GM23338 (cell line): ENCODE data around the gene RECQL5.

Experiments
- CREB1 ChIP-seq: fragments of 250-450 bp; sonication (Bioruptor Pico); IDR thresholded peaks from 2 replicates; pipeline ENCODE4 v1.5.0; 2020; ENCODE audit warnings: low read depth, mild to moderate bottlenecking, moderate library complexity
- CTCF ChIP-seq, 2 experiments: fragments of 200-600 bp in 1 of 2; sonication (generic) in 1 of 2; conservative IDR thresholded peaks; 2 replicates each; pipeline versions ENCODE4 v1.5.1 to v1.6.1; 2016 to 2017; ENCODE audit warnings: antibody characterized with exemption in 2 of 2, low read depth in 2 of 2, mild to moderate bottlenecking in 2 of 2, moderate library complexity in 1 of 2
- ETS1 ChIP-seq: IDR thresholded peaks from 2 replicates; pipeline ENCODE4 v1.6.1; 2016; ENCODE audit warnings: antibody characterized with exemption
- EZH2 ChIP-seq: fragments of 200-600 bp; sonication (generic); IDR thresholded peaks from one replicate; pipeline ENCODE4 v1.8.0; 2017; ENCODE audit warnings: antibody characterized with exemption, mild to moderate bottlenecking, low read depth; ENCODE audit not compliant: unreplicated experiment
- EZH2phosphoT487 ChIP-seq: fragments of 200-600 bp; sonication (generic); IDR thresholded peaks from one replicate; pipeline ENCODE4 v1.8.1; 2018; ENCODE audit warnings: antibody characterized with exemption; ENCODE audit not compliant: unreplicated experiment
- JUNB ChIP-seq: IDR thresholded peaks from one replicate; pipeline ENCODE4 v1.6.1; 2016; ENCODE audit warnings: antibody characterized with exemption; ENCODE audit not compliant: unreplicated experiment
- NANOG ChIP-seq: IDR thresholded peaks from 2 replicates; pipeline ENCODE4 v1.6.1; 2016; ENCODE audit warnings: antibody characterized with exemption, borderline replicate concordance
- POLR2AphosphoS5 ChIP-seq: IDR thresholded peaks from 2 replicates; pipeline ENCODE4 v1.6.1; 2016; ENCODE audit warnings: antibody characterized with exemption, low read depth
- ZNF114 ChIP-seq: fragments of 250-450 bp; sonication (Bioruptor Pico); IDR thresholded peaks from 2 replicates; pipeline ENCODE4 v1.5.0; 2020; ENCODE audit warnings: mild to moderate bottlenecking, moderate library complexity
- ZNF331 ChIP-seq: fragments of 250-450 bp; sonication (Bioruptor Pico); IDR thresholded peaks from 2 replicates; pipeline ENCODE4 v1.5.0; 2020; ENCODE audit warnings: low read depth, mild to moderate bottlenecking, moderate library complexity
- TF ChIP-seq, protein P1 (sequence below): IDR thresholded peaks from one replicate; pipeline ENCODE4 v1.6.1; 2018; ENCODE audit warnings: antibody characterized with exemption; ENCODE audit not compliant: unreplicated experiment

- TF ChIP-seq CTCF (conservative IDR thresholded peaks at IDR 0.05; ENCODE audit: low read depth in 2 of 2) (no peak), EZH2 (no peak), POLR2AphosphoS5 (no peak), EZH2phosphoT487 (no peak), NANOG (no peak), ZNF331 (CRISPR knock-in tag) (no peak), JUNB (no peak), CREB1 (CRISPR knock-in tag) (no peak), ZNF114 (CRISPR knock-in tag) (no peak), ETS1 (no peak)
- TF ChIP-seq, protein P1, sequence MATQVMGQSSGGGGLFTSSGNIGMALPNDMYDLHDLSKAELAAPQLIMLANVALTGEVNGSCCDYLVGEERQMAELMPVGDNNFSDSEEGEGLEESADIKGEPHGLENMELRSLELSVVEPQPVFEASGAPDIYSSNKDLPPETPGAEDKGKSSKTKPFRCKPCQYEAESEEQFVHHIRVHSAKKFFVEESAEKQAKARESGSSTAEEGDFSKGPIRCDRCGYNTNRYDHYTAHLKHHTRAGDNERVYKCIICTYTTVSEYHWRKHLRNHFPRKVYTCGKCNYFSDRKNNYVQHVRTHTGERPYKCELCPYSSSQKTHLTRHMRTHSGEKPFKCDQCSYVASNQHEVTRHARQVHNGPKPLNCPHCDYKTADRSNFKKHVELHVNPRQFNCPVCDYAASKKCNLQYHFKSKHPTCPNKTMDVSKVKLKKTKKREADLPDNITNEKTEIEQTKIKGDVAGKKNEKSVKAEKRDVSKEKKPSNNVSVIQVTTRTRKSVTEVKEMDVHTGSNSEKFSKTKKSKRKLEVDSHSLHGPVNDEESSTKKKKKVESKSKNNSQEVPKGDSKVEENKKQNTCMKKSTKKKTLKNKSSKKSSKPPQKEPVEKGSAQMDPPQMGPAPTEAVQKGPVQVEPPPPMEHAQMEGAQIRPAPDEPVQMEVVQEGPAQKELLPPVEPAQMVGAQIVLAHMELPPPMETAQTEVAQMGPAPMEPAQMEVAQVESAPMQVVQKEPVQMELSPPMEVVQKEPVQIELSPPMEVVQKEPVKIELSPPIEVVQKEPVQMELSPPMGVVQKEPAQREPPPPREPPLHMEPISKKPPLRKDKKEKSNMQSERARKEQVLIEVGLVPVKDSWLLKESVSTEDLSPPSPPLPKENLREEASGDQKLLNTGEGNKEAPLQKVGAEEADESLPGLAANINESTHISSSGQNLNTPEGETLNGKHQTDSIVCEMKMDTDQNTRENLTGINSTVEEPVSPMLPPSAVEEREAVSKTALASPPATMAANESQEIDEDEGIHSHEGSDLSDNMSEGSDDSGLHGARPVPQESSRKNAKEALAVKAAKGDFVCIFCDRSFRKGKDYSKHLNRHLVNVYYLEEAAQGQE, result no peak
Measured at GRCh38 chr17:75626496-75627038, 40.4 kb downstream of the RECQL5 start.
